Keratinocyte (primary cell): Measurements from ENCODE around the gene MUS81. TPM values are rescaled to one million over a fixed set of nuclear protein-coding genes. Genes with fewer than 3 reads are reported as not detected.
A peak's percentile ranks its signal among the peaks of the same experiment; 100 is the strongest.

ENCODE experiments used
- DNase-seq: peaks from one replicate; pipeline ENCODE4 v3.0.0-alpha.2; 2011; ENCODE audit warnings: low read depth, missing footprints, low spot score
- FAIRE-seq: peaks from 2 replicates; lab custom pipeline; 2011; peaks lifted over from hg19 to GRCh38; lab: Jason Lieb, UNC
- H2AFZ ChIP-seq: 2 replicates; pipeline ENCODE4 v1.6.0; 2012; ENCODE audit warnings: low read length, control low read depth, inconsistent platforms; ENCODE audit not compliant: control insufficient read depth
- H3K27ac ChIP-seq: 2 replicates; pipeline ENCODE4 v1.5.1; 2011; ENCODE audit warnings: low read length; ENCODE audit not compliant: control insufficient read depth, insufficient read depth
- H3K27me3 ChIP-seq: 3 replicates; pipeline ENCODE4 v1.6.0; 2011; ENCODE audit warnings: low read length; ENCODE audit not compliant: control insufficient read depth, insufficient read depth; ENCODE audit errors: extremely low read depth
- H3K36me3 ChIP-seq, 2 experiments: 2 replicates in 1 of 2; 3 replicates in 1 of 2; pipeline ENCODE4 v1.5.1; 2011; ENCODE audit warnings: low read length in 2 of 2, mild to moderate bottlenecking in 1 of 2; ENCODE audit not compliant: control insufficient read depth in 2 of 2, insufficient read depth in 2 of 2; ENCODE audit errors: extremely low read depth in 1 of 2
- H3K4me1 ChIP-seq: 3 replicates; pipeline ENCODE4 v1.5.1; 2011; ENCODE audit warnings: low read length; ENCODE audit not compliant: control insufficient read depth, insufficient read depth; ENCODE audit errors: extremely low read depth
- H3K4me2 ChIP-seq: 3 replicates; pipeline ENCODE4 v1.6.0; 2011; ENCODE audit warnings: low read depth, low read length; ENCODE audit not compliant: control insufficient read depth, insufficient read depth; ENCODE audit errors: extremely low read depth
- H3K4me3 ChIP-seq, 3 experiments: fragments of 200-600 bp in 1 of 3; sonication (generic) in 1 of 3; 2 replicates in 2 of 3; 3 replicates in 1 of 3; pipeline ENCODE4 v1.5.1; 2011 to 2016; ENCODE audit warnings: low read length in 3 of 3, mild to moderate bottlenecking in 3 of 3, control low read depth in 2 of 3, inconsistent platforms in 1 of 3, low read depth in 1 of 3, mixed read lengths in 1 of 3, mixed run types in 1 of 3, moderate library complexity in 1 of 3; ENCODE audit not compliant: control insufficient read depth in 2 of 3, insufficient read depth in 2 of 3; ENCODE audit errors: extremely low read depth in 1 of 3
- H3K79me2 ChIP-seq: 2 replicates; pipeline ENCODE4 v1.6.0; 2012; ENCODE audit warnings: low read length; ENCODE audit not compliant: control insufficient read depth, insufficient read depth
- H3K9ac ChIP-seq: 3 replicates; pipeline ENCODE4 v1.6.0; 2011; ENCODE audit warnings: low read length; ENCODE audit not compliant: control insufficient read depth, insufficient read depth; ENCODE audit errors: extremely low read depth
- H3K9me1 ChIP-seq: 3 replicates; pipeline ENCODE4 v1.6.0; 2011; ENCODE audit warnings: low read length; ENCODE audit not compliant: control insufficient read depth, insufficient read depth; ENCODE audit errors: extremely low read depth
- H3K9me3 ChIP-seq: 2 replicates; pipeline ENCODE4 v1.5.1; 2012; ENCODE audit warnings: low read depth, low read length; ENCODE audit not compliant: control insufficient read depth
- H4K20me1 ChIP-seq: 3 replicates; pipeline ENCODE4 v1.6.0; 2011; ENCODE audit warnings: low read length; ENCODE audit not compliant: control insufficient read depth, insufficient read depth; ENCODE audit errors: extremely low read depth
- EZH2 ChIP-seq: IDR thresholded peaks from one replicate; pipeline ENCODE4 v1.6.1; 2012; ENCODE audit warnings: inconsistent platforms, mild to moderate bottlenecking, low read length, moderate library complexity
- dilution Hi-C: fragments of 300-500 bp; cut with MboI; formaldehyde crosslinking; loops from one replicate; pipeline ENCODE4 v1.7.0; 2020; ENCODE audit warnings: low sequenced_read_pairs; ENCODE audit not compliant: extremely low pct_ligation_motif_present
- polyA plus RNA-seq, 5 experiments: library from polyadenylated mRNA; depleted of rRNA in 3 of 5; stranded (reverse) in 3 of 5; stranded (forward) in 1 of 5; unstranded in 1 of 5; fragments of >200 nt; gene quantifications; 1 replicate in 1 of 5; 2 replicates in 3 of 5; 3 replicates in 1 of 5; pipeline versions ENCODE4 v1.2.1 to v1.2.3, GENCODE V29; 2011 to 2012; ENCODE audit warnings: missing spikeins in 2 of 5, low read depth in 1 of 5, low replicate concordance in 1 of 5
- TF ChIP-seq, protein P1 (sequence below), 3 experiments: IDR thresholded peaks in 1 of 3; conservative IDR thresholded peaks in 1 of 3; optimal IDR thresholded peaks in 1 of 3; 2 replicates in 2 of 3; 3 replicates in 1 of 3; pipeline versions ENCODE3 to v1.5.1; 2011; ENCODE audit warnings: low read length in 3 of 3, mild to moderate bottlenecking in 3 of 3, moderate library complexity in 2 of 3, control low read depth in 1 of 3, inconsistent platforms in 1 of 3; ENCODE audit not compliant: insufficient read depth in 2 of 3; ENCODE audit errors: extremely low read depth in 1 of 3

The MUS81 gene
- polyA plus RNA-seq, 1 donor (not counting 4 experiments of a cell fraction or from before 2014, with no cell fraction given): 28.0 TPM

DNA sequence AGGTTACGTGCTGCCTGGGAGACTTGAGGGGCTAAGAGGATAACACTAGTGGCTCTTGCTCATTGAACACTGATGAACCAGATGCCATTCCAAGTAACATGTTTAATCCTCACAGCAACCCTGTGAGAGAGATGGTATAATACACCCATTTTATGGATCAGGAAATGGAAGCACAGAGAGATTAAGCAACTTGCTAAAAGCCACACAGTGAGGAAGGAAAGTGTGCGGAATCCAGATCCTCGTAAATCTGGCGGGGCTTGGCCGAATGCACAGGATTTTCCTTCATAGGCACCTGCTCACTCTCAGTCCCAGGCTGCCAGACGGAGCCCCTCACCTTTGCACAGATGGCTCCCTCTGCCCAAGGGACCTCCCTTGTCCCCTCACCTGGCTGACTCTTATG, 47.6 kb downstream of the MUS81 start:
- H2AFZ ChIP-seq: no peak overlapping the region
- no peaks in the 10 kb centered on the region for H3K79me2 ChIP-seq
- H3K36me3 ChIP-seq: no peaks in the 10 kb centered on the region
- no peaks in the 10 kb centered on the region for H3K27me3 ChIP-seq
- dilution Hi-C loops: no loop called here
- H3K27ac ChIP-seq: no peak overlapping the region
- H3K9me3 ChIP-seq: no peaks in the 10 kb centered on the region
- no peaks in the 10 kb centered on the region for H4K20me1 ChIP-seq
- H3K9ac ChIP-seq: no peak overlapping the region
- no peak overlapping the region for H3K4me2 ChIP-seq
- FAIRE-seq (no peak), DNase-seq (no peak)
- peaks cover 36% of the 10 kb centered on the region for H3K4me1 ChIP-seq
- no peak overlapping the region for H3K4me3 ChIP-seq
- no peaks in the 10 kb centered on the region for H3K9me1 ChIP-seq
- TF ChIP-seq, protein P1, sequence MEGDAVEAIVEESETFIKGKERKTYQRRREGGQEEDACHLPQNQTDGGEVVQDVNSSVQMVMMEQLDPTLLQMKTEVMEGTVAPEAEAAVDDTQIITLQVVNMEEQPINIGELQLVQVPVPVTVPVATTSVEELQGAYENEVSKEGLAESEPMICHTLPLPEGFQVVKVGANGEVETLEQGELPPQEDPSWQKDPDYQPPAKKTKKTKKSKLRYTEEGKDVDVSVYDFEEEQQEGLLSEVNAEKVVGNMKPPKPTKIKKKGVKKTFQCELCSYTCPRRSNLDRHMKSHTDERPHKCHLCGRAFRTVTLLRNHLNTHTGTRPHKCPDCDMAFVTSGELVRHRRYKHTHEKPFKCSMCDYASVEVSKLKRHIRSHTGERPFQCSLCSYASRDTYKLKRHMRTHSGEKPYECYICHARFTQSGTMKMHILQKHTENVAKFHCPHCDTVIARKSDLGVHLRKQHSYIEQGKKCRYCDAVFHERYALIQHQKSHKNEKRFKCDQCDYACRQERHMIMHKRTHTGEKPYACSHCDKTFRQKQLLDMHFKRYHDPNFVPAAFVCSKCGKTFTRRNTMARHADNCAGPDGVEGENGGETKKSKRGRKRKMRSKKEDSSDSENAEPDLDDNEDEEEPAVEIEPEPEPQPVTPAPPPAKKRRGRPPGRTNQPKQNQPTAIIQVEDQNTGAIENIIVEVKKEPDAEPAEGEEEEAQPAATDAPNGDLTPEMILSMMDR (optimal IDR thresholded peaks at IDR 0.05 in 1 of 3, IDR thresholded peaks at IDR 0.05 in 1 of 3, conservative IDR thresholded peaks at IDR 0.05 in 1 of 3; ENCODE audit: extremely low read depth in 1 of 3, insufficient read depth in 2 of 3, low read length in 3 of 3): no peak
- no peak for TF ChIP-seq EZH2

DNA sequence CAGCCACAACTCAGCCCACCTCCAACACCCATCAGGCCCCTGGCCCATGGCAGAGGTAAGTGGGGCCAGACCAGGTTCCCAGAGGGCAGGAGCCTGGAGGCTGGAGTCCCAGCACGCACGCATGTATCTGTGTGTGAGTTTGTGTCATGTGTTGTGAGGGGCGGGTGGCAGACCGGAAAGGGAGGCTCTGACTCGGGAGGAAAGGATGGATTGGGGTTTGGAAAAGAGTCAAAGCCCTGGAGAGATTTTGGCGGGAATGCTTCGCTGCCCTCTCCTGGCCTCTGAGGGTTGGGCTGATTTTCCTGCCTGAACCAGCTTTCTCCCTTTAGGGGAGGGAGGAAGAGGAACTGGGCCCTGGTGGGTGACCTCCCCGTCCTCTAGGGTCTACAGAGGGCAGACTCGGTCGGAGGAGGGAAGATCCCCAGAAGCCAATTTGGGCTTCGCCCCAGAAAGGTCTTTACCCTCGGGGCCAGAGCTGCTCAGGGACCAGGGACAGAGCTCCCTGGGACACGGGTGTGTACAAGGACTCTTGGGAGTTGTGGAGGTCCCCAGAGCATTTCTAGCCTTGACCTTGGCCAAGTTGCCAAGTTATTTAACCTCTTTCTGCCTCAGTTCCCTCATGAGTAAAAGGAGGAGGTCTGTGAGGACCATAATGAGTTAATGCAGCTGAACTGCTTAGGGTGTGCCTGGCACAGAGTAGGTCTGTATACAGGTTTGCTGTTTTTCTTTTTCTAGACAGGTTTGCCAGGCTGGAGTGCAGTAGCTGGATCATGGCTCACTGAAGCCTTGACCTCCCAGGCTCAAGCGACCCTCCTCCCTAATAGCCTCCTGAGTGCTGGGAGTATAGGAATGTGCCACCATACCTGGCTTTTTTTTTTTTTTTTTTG, 51.7 kb downstream of the MUS81 start:
- DNase-seq (no peak), FAIRE-seq (peak; percentile 34)
- Histone ChIP-seq H3K4me1 (peaks cover 62% of the 10 kb centered on the region), H3K9me1 (no peaks in the 10 kb centered on the region), H3K9ac (peak overlapping the region; percentile 86), H2AFZ (no peak overlapping the region), H3K27ac (peak overlapping the region; percentile 95), H3K36me3 (no peaks in the 10 kb centered on the region), H3K4me2 (peak overlapping the region; percentile 71), H3K27me3 (no peaks in the 10 kb centered on the region), H3K79me2 (peaks cover 12% of the 10 kb centered on the region), H4K20me1 (no peaks in the 10 kb centered on the region), H3K4me3 (peak overlapping the region in 2 of 3 experiments; percentile 22 to 48), H3K9me3 (no peaks in the 10 kb centered on the region)
- dilution Hi-C loops: no loop called here
- TF ChIP-seq EZH2: no peak
- TF ChIP-seq, protein P1 (optimal IDR thresholded peaks at IDR 0.05 in 1 of 3, IDR thresholded peaks at IDR 0.05 in 1 of 3, conservative IDR thresholded peaks at IDR 0.05 in 1 of 3; ENCODE audit: extremely low read depth in 1 of 3, insufficient read depth in 2 of 3, low read length in 3 of 3): peak in 2 of 3 experiments; percentile 24 to 35
